Mucosa of stomach (tissue), 1 donor: Measurements from ENCODE around the gene SHC4.

Experiments
- H3K27me3 ChIP-seq: one replicate; pipeline ENCODE4 v1.7.0; 2013; ENCODE audit warnings: mild to moderate bottlenecking, low read length; ENCODE audit not compliant: control insufficient read depth, insufficient read depth
- H3K36me3 ChIP-seq: one replicate; pipeline ENCODE4 v1.7.0; 2013; ENCODE audit warnings: low read length; ENCODE audit not compliant: control insufficient read depth, insufficient read depth
- H3K4me1 ChIP-seq: one replicate; pipeline ENCODE4 v1.7.0; 2013; ENCODE audit warnings: mild to moderate bottlenecking, low read length; ENCODE audit not compliant: control insufficient read depth, insufficient read depth
- H3K4me3 ChIP-seq: one replicate; pipeline ENCODE4 v1.7.0; 2013; ENCODE audit warnings: low read length
- H3K9ac ChIP-seq: one replicate; pipeline ENCODE4 v1.7.0; 2013; ENCODE audit warnings: mild to moderate bottlenecking, low read length, moderate library complexity
- H3K9me3 ChIP-seq: one replicate; pipeline ENCODE4 v1.7.0; 2013; ENCODE audit warnings: mild to moderate bottlenecking, low read length, moderate library complexity; ENCODE audit not compliant: control insufficient read depth
- donor health status: Pancreatic carcinoma.

The SHC4 gene

GRCh38 chr15:48777645-48778330, 185.9 kb downstream of the SHC4 start:
- H3K9ac ChIP-seq = no peak overlapping the region
- no peaks in the 10 kb centered on the region for H3K9me3 ChIP-seq
- H3K27me3 ChIP-seq = no peaks in the 10 kb centered on the region
- peaks cover 6% of the 10 kb centered on the region for H3K4me1 ChIP-seq
- no peaks in the 10 kb centered on the region for H3K36me3 ChIP-seq
- H3K4me3 ChIP-seq = no peak overlapping the region

- Histone ChIP-seq H3K36me3 (no peaks in the 10 kb centered on the region), H3K4me1 (peaks cover 6% of the 10 kb centered on the region), H3K27me3 (no peaks in the 10 kb centered on the region), H3K9ac (no peak overlapping the region), H3K9me3 (no peaks in the 10 kb centered on the region), H3K4me3 (no peak overlapping the region)
These were observed 188.2 kb downstream of the SHC4 start for GRCh38 chr15:48775546-48775945.

- Histone ChIP-seq H3K4me3 (no peak overlapping the region), H3K4me1 (peaks cover 6% of the 10 kb centered on the region), H3K9ac (no peak overlapping the region), H3K27me3 (no peaks in the 10 kb centered on the region), H3K36me3 (no peaks in the 10 kb centered on the region), H3K9me3 (no peaks in the 10 kb centered on the region)
These were observed 189.2 kb downstream of the SHC4 start for GRCh38 chr15:48774484-48774883.
